IMR-90 (cell line): ENCODE results near the gene MALAT1.

ENCODE experiments used
- CEBPB ChIP-seq: IDR thresholded peaks from 2 replicates; pipeline ENCODE4 v1.6.1; 2012; ENCODE audit warnings: low read depth, low read length, improper control_type of control experiment
- CTCF ChIP-seq: conservative IDR thresholded peaks from 2 replicates; pipeline ENCODE4 v1.5.1; 2012; ENCODE audit warnings: mild to moderate bottlenecking, low read depth, low read length, improper control_type of control experiment
- MAFK ChIP-seq: IDR thresholded peaks from 2 replicates; pipeline ENCODE4 v1.6.1; 2012; ENCODE audit warnings: low read depth, low read length, improper control_type of control experiment
- MAZ ChIP-seq: IDR thresholded peaks from 2 replicates; pipeline ENCODE4 v1.6.1; 2012; ENCODE audit warnings: low read depth, mild to moderate bottlenecking, low read length, improper control_type of control experiment, moderate library complexity, borderline replicate concordance
- MXI1 ChIP-seq: IDR thresholded peaks from 2 replicates; pipeline ENCODE4 v1.6.1; 2012; ENCODE audit warnings: low read depth, mild to moderate bottlenecking, low read length, moderate library complexity, borderline replicate concordance
- USF2 ChIP-seq: fragments of 150-350 bp; IDR thresholded peaks from 2 replicates; pipeline ENCODE4 v1.6.1; 2017; ENCODE audit warnings: mild to moderate bottlenecking, antibody characterized with exemption, low read length, low read depth

- TF ChIP-seq CTCF: no peak
- TF ChIP-seq CEBPB: no peak
- no peak for TF ChIP-seq USF2
- TF ChIP-seq MAZ: no peak
- TF ChIP-seq MAFK: no peak
- no peak for TF ChIP-seq MXI1
These were observed 193 bp upstream of the MALAT1 start for GRCh38 chr11:65498727-65498976.
